Fibroblast of lung (primary cell): ENCODE measurements around the gene FRY.

Experiments used
- CTCF ChIP-seq, 2 donors: IDR thresholded peaks in 1 of 2; conservative IDR thresholded peaks in 1 of 2; 1 replicate in 1 of 2; 2 replicates in 1 of 2; pipeline ENCODE4 v1.5.1; 2011 to 2012; ENCODE audit warnings: low read length in 2 of 2, control low read depth in 1 of 2, inconsistent platforms in 1 of 2, low read depth in 1 of 2, mild to moderate bottlenecking in 1 of 2
- EZH2 ChIP-seq: IDR thresholded peaks from 2 replicates; pipeline ENCODE4 v1.5.1; 2012; ENCODE audit warnings: low read length, control low read depth, mild to moderate bottlenecking; ENCODE audit errors: missing control alignments

DNA sequence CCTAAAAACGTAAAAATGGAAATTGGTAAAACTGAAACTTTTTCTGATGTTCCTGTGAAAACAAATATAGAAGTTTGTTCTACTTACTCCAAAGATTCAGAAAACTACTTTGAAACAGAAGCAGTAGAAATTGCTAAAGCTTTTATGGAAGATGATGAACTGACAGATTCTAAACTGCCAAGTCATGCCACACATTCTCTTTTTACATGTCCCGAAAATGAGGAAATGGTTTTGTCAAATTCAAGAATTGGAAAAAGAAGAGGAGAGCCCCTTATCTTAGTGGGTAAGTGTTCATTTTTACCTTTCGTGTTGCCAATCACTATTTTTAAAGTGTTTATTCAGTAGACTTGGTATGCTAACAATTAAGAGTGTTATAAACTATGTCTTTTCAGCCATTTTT, 309.3 kb downstream of the FRY start:
- TF ChIP-seq CTCF (conservative IDR thresholded peaks at IDR 0.05 in 1 of 2, IDR thresholded peaks at IDR 0.05 in 1 of 2; ENCODE audit: low read depth in 1 of 2, low read length in 2 of 2) (no peak), EZH2 (no peak)
